B cell (primary cell): Measurements from ENCODE around the gene CAPZA1. TPM values are rescaled to one million over a fixed set of nuclear protein-coding genes. Genes with fewer than 3 reads are reported as not detected.
A peak's percentile ranks its signal among the peaks of the same experiment; 100 is the strongest.

ENCODE experiments used
- ATAC-seq: fragments of 200-7000 bp; cut with Tn5 transposase; one replicate; pipeline ENCODE4 v1.10.0; 2021; ENCODE audit warnings: low read depth, mild to moderate bottlenecking, moderate number of reproducible peaks, moderate library complexity
- CTCF ChIA-PET: fragments of 350-600 bp; sonication (Branson Sonifier 250); formaldehyde crosslinking; loops from one replicate; lab custom pipeline; 2021; ENCODE audit warnings: antibody characterized with exemption, inconsistent platforms; lab: Charles Lee
- POLR2A ChIA-PET: fragments of 350-600 bp; sonication (Branson Sonifier 250); formaldehyde crosslinking; loops from one replicate; lab custom pipeline; 2021; ENCODE audit warnings: antibody characterized with exemption; lab: Charles Lee
- DNase-seq: peaks from one replicate; pipeline ENCODE4 v3.0.0; 2013
- H2AFZ ChIP-seq: 2 replicates; pipeline ENCODE4 v1.6.1; 2012; ENCODE audit warnings: mild to moderate bottlenecking, low read depth, low read length; ENCODE audit not compliant: insufficient read depth, poor library complexity, severe bottlenecking
- H3K27ac ChIP-seq, 2 donors: 1 replicate in 1 of 2; 2 replicates in 1 of 2; pipeline ENCODE4 v1.5.1; 2012 to 2013; ENCODE audit warnings: low read length in 2 of 2, mild to moderate bottlenecking in 2 of 2, moderate library complexity in 1 of 2
- H3K27me3 ChIP-seq, 4 experiments: fragments of 200-600 bp in 1 of 4; sonication (generic) in 1 of 4; replicated peaks in 1 of 4; 1 replicate in 2 of 4; 2 replicates in 2 of 4; pipeline versions ENCODE4 v1.6.1 to v1.7.0; 2013 to 2016; ENCODE audit warnings: low read length in 3 of 4, mild to moderate bottlenecking in 2 of 4, mixed read lengths in 1 of 4, moderate library complexity in 1 of 4; ENCODE audit not compliant: insufficient read depth in 4 of 4, control insufficient read depth in 3 of 4; ENCODE audit errors: control extremely low read depth in 1 of 4
- H3K36me3 ChIP-seq, 2 experiments: replicated peaks in 1 of 2; 1 replicate in 1 of 2; 2 replicates in 1 of 2; pipeline versions ENCODE4 v1.6.1 to v1.7.1; 2013; ENCODE audit warnings: low read length in 1 of 2; ENCODE audit not compliant: insufficient read depth in 2 of 2, control insufficient read depth in 1 of 2; ENCODE audit errors: control extremely low read depth in 1 of 2, extremely low read depth in 1 of 2
- H3K4me1 ChIP-seq, 2 donors: fragments of 200-600 bp in 1 of 2; sonication (generic) in 1 of 2; 1 replicate in 1 of 2; 2 replicates in 1 of 2; pipeline versions ENCODE4 v1.5.1 to v1.6.1; 2013 to 2017; ENCODE audit warnings: low read length in 2 of 2; ENCODE audit not compliant: control insufficient read depth in 2 of 2, insufficient read depth in 2 of 2
- H3K4me2 ChIP-seq: replicated peaks from 2 replicates; pipeline ENCODE3; 2012; ENCODE audit warnings: mild to moderate bottlenecking, low read depth, low read length; ENCODE audit not compliant: poor library complexity, severe bottlenecking
- H3K4me3 ChIP-seq, 5 experiments: fragments of 200-600 bp in 1 of 5; sonication (generic) in 1 of 5; 1 replicate in 3 of 5; 2 replicates in 2 of 5; pipeline versions ENCODE4 v1.5.1 to v1.7.0; 2011 to 2016; ENCODE audit warnings: low read length in 4 of 5, mild to moderate bottlenecking in 4 of 5, low read depth in 2 of 5, control low read depth in 1 of 5, moderate library complexity in 1 of 5; ENCODE audit not compliant: insufficient read depth in 1 of 5; ENCODE audit errors: control extremely low read depth in 1 of 5, extremely low read depth in 1 of 5
- H3K79me2 ChIP-seq: fragments of 200-600 bp; sonication (generic); one replicate; pipeline ENCODE4 v1.6.0; 2016; ENCODE audit warnings: low read length; ENCODE audit not compliant: control insufficient read depth, insufficient read depth
- H3K9ac ChIP-seq: fragments of 200-600 bp; sonication (generic); 2 replicates; pipeline ENCODE4 v1.6.1; 2017; ENCODE audit warnings: mild to moderate bottlenecking, low read length, moderate library complexity
- H3K9me3 ChIP-seq, 3 donors: one replicate each; pipeline versions ENCODE4 v1.6.1 to v1.7.1; 2013; ENCODE audit warnings: low read length in 2 of 3; ENCODE audit not compliant: control insufficient read depth in 2 of 3, insufficient read depth in 1 of 3; ENCODE audit errors: control extremely low read depth in 1 of 3
- H4K20me1 ChIP-seq: 2 replicates; pipeline ENCODE4 v1.6.0; 2012; ENCODE audit warnings: mild to moderate bottlenecking, low read length; ENCODE audit not compliant: insufficient read depth, control insufficient read depth, poor library complexity, severe bottlenecking
- H3K27ac Mint-ChIP-seq: one replicate; pipeline ENCODE4 v1.8.0; 2021; ENCODE audit warnings: mixed read lengths
- H3K27me3 Mint-ChIP-seq: one replicate; pipeline ENCODE4 v1.8.0; 2021; ENCODE audit warnings: mixed read lengths
- H3K4me1 Mint-ChIP-seq: one replicate; pipeline ENCODE4 v1.8.0; 2021; ENCODE audit warnings: mixed read lengths
- H3K4me3 Mint-ChIP-seq: one replicate; pipeline ENCODE4 v1.8.0; 2021; ENCODE audit warnings: mixed read lengths
- H3K9me3 Mint-ChIP-seq: one replicate; pipeline ENCODE4 v1.8.0; 2022; ENCODE audit warnings: mixed read lengths; ENCODE audit not compliant: insufficient read depth
- CTCF ChIP-seq: fragments of 200-600 bp; IDR thresholded peaks from one replicate; pipeline ENCODE4 v1.8.0; 2022; ENCODE audit warnings: antibody characterized with exemption, mild to moderate bottlenecking
- EZH2 ChIP-seq: IDR thresholded peaks from 2 replicates; pipeline ENCODE4 v1.6.1; 2012; ENCODE audit warnings: borderline replicate concordance, low read depth, mild to moderate bottlenecking, moderate library complexity, low read length; ENCODE audit not compliant: insufficient read depth, poor library complexity, severe bottlenecking
- whole genome bisulfite sequencing: methylation state at CpG from one replicate; pipeline ENCODE4 v1.1.5; 2013; ENCODE audit warnings: missing lambda C conversion rate; ENCODE audit not compliant: insufficient coverage; 5-methylcytosine and 5-hydroxymethylcytosine counted together
- intact Hi-C: fragments of 100-400 bp; cut with micrococcal nuclease; formaldehyde crosslinking; loops from one replicate; pipeline ENCODE4 v1.10.0; 2022
- polyA plus RNA-seq: library from polyadenylated mRNA; depleted of rRNA; stranded (reverse); fragments of >200 nt; gene quantifications from 2 replicates; pipeline ENCODE4 v1.2.3, GENCODE V29; 2012
- total RNA-seq, 2 donors: library from RNA; stranded (reverse); fragments of 120-200 nt in 1 of 2; gene quantifications; 1 replicate in 1 of 2; 2 replicates in 1 of 2; pipeline versions ENCODE4 v1.2.3 to v1.2.4, GENCODE V29; 2013 to 2022

CAPZA1 gene
- total and polyA plus RNA-seq, 2 donors (not counting 1 experiment from before 2014, with no cell fraction given): 52.2 to 172 TPM

DNA sequence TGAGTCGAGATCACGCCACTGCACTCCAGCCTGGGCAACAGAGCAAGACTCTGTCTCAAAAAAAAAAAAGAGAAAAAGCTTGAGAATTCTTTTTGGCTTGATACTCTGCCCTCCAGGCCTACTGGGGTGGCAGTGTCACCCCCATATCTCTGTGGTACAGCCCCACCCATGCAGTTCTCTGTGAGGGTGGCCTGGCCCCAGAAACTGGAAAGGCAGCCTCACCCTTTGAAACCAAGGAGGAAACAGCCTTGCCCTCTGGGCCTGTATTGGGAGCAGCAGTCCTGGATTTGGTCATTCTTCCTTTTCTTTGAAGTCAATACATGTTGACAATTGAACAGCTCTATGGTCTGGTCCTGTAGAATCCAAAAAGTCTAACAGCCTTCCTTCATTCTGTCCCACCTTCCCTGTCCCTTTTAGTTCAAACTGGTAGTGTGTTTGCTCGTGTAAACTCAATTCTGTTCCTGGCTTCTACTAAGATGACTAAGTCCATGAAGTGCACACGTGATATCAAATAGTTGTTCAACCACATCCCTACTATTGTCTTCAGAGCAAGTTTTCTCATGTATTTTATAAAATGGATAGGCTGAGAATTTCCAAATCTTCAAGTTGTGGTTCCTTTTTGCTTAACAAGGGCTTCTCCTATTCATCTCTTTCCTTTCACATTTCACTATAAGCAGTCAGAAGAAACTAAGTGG, 13.9 kb upstream of the CAPZA1 start:
- H3K4me3 Mint-ChIP-seq: no peak overlapping the region
- DNase-seq (no peak), ATAC-seq (no peak)
- TF ChIP-seq EZH2 (no peak), CTCF (no peak)
- peaks cover 0 to 4% of the 10 kb centered on the region in 2 donors for H3K4me1 ChIP-seq
- no peaks in the 10 kb centered on the region for H3K9me3 Mint-ChIP-seq
- no peaks in the 10 kb centered on the region for H3K27me3 ChIP-seq
- 100% methylated on average over 2 of the region's 4 CpGs for WGBS
- ChIA-PET CTCF (interaction anchor here (1.0 kb wide), 1 partner anchor 104 kb away, joined by 4 read pairs; no protein-coding TSS in a partner anchor), POLR2A (no interaction called here)
- H3K27ac ChIP-seq: no peak overlapping the region
- no peak overlapping the region for H3K4me2 ChIP-seq
- H3K9ac ChIP-seq: no peak overlapping the region
- no peaks in the 10 kb centered on the region for H3K9me3 ChIP-seq
- H2AFZ ChIP-seq: no peak overlapping the region
- H4K20me1 ChIP-seq: no peaks in the 10 kb centered on the region
- H3K27ac Mint-ChIP-seq: no peak overlapping the region
- H3K4me1 Mint-ChIP-seq: peaks cover 5% of the 10 kb centered on the region
- peaks cover 0 to 16% of the 10 kb centered on the region in 2 experiments for H3K36me3 ChIP-seq
- H3K4me3 ChIP-seq: no peak overlapping the region
- H3K79me2 ChIP-seq: peaks cover 5% of the 10 kb centered on the region
- intact Hi-C loops: no loop called here
- no peaks in the 10 kb centered on the region for H3K27me3 Mint-ChIP-seq

DNA sequence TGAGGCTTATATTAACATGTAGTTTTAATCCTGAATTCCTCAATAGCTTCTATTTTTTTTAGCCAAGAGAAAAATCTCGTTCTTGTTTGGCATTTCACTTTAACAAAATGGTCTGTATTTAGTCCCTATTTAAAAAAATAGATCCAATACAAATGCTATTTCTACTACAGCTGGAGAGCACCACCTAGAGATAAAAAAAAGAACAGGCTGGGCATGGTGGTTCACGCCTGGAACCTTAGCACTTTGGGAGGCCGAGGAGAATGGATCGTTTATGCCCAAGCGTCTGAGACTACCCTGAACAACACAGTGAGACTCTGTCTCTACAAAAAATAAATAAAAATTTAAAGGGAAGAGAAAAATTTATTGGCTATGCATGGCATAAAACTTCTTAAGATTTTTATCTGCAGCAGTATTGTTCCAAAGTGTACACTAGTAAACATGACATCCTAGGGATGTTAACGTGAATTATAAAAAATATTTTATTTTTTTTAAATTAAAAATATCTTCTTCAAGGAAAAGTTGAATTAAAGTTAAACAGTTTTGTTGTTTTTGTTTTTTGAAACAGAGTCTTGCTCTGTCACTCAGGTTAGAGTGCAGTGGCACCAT, 5.1 kb upstream of the CAPZA1 start:
- H3K4me1 ChIP-seq: peaks cover 5 to 9% of the 10 kb centered on the region in 2 donors
- ChIA-PET CTCF (interaction anchor here (0.6 to 7.5 kb wide), 19 partner anchors 11 to 258 kb away, joined by 3 to 87 read pairs (median 4); partner anchors contain the start of gene RHOC), POLR2A (no interaction called here)
- no peak overlapping the region for H3K27ac ChIP-seq
- intact Hi-C loops: loop anchor here (1.0 to 10.0 kb wide), 3 partner anchors 224 to 1140 kb away; partner anchors contain the start of genes PHTF1 and SLC16A1
- no peaks in the 10 kb centered on the region for H3K27me3 ChIP-seq
- no peaks in the 10 kb centered on the region for H3K9me3 ChIP-seq
- peak; percentile 46 for DNase-seq
- H3K4me3 ChIP-seq: no peak overlapping the region
- H2AFZ ChIP-seq: no peak overlapping the region
- 79% methylated on average over 2 of the region's 6 CpGs for WGBS
- no peak overlapping the region for H3K4me3 Mint-ChIP-seq
- TF ChIP-seq EZH2: no peak
- peak; percentile 64 for TF ChIP-seq CTCF
- H3K9ac ChIP-seq: no peak overlapping the region
- no peaks in the 10 kb centered on the region for H3K27me3 Mint-ChIP-seq
- peaks cover 37% of the 10 kb centered on the region for H3K79me2 ChIP-seq
- no peak for ATAC-seq
- peaks cover 4 to 9% of the 10 kb centered on the region in 2 experiments for H3K36me3 ChIP-seq
- H3K4me1 Mint-ChIP-seq: peaks cover 12% of the 10 kb centered on the region
- H3K9me3 Mint-ChIP-seq: no peaks in the 10 kb centered on the region
- no peak overlapping the region for H3K27ac Mint-ChIP-seq
- no peak overlapping the region for H3K4me2 ChIP-seq
- H4K20me1 ChIP-seq: peaks cover 4% of the 10 kb centered on the region
